ENCODE measurements around the gene HNRNPH3.
A peak's percentile ranks its signal among the peaks of the same experiment; 100 is the strongest.

GRCh38 chr10:68301790-68302502 is 29.9 kb upstream of the HNRNPH3 start:
- TF ChIP-seq CTCF (IDR thresholded peaks at IDR 0.05): peak in 5 of 6 experiments; percentile 47 to 79 (median 72)
- no peak for TF ChIP-seq POLR2A (IDR thresholded peaks at IDR 0.05)

Data from Peyer's patch (tissue), 4 donors.